Neural progenitor cell (in vitro differentiated cells): ENCODE results near the gene NRSN1. TPM values are rescaled to one million over a fixed set of nuclear protein-coding genes. Genes with fewer than 3 reads are reported as not detected.

Experiments
- DNase-seq: peaks from one replicate; pipeline ENCODE4 v3.0.0-alpha.2; 2016; ENCODE audit warnings: low spot score
- H2AFZ ChIP-seq: fragments of 200-600 bp; sonication (generic); replicated peaks from 2 replicates; pipeline ENCODE4 v1.6.1; 2016; ENCODE audit warnings: antibody characterized with exemption
- H3F3A ChIP-seq: fragments of 200-600 bp; sonication (generic); 2 replicates; pipeline ENCODE4 v1.6.1; 2016; ENCODE audit warnings: antibody characterized with exemption, low read depth
- H3K27ac ChIP-seq: fragments of 200-600 bp; sonication (generic); 2 replicates; pipeline ENCODE4 v1.5.1; 2016; ENCODE audit warnings: mild to moderate bottlenecking
- H3K27me3 ChIP-seq: fragments of 200-600 bp; sonication (generic); 2 replicates; pipeline ENCODE4 v1.6.1; 2016; ENCODE audit warnings: mild to moderate bottlenecking, moderate library complexity
- H3K36me3 ChIP-seq: fragments of 200-600 bp; sonication (generic); 2 replicates; pipeline ENCODE4 v1.5.1; 2016
- H3K4me1 ChIP-seq: fragments of 200-600 bp; sonication (generic); 2 replicates; pipeline ENCODE4 v1.6.1; 2016; ENCODE audit warnings: mixed run types
- H3K4me2 ChIP-seq: fragments of 200-600 bp; sonication (generic); 2 replicates; pipeline ENCODE4 v1.6.1; 2016
- H3K4me3 ChIP-seq: fragments of 200-600 bp; sonication (generic); 2 replicates; pipeline ENCODE4 v1.5.1; 2016
- H3K79me2 ChIP-seq: fragments of 200-600 bp; sonication (generic); 2 replicates; pipeline ENCODE4 v1.6.1; 2016; ENCODE audit warnings: low read depth
- H3K9ac ChIP-seq: fragments of 200-600 bp; sonication (generic); 2 replicates; pipeline ENCODE4 v1.6.1; 2016
- H3K9me3 ChIP-seq: fragments of 200-600 bp; sonication (generic); 2 replicates; pipeline ENCODE4 v1.5.1; 2016; ENCODE audit warnings: low read depth
- H4K20me1 ChIP-seq: fragments of 200-600 bp; sonication (generic); 2 replicates; pipeline ENCODE4 v1.6.1; 2016; ENCODE audit warnings: low read depth
- H3K27ac Mint-ChIP-seq: 3 replicates; pipeline ENCODE4 v1.8.0; 2021; ENCODE audit warnings: mixed read lengths
- H3K27me3 Mint-ChIP-seq: 2 replicates; pipeline ENCODE4 v1.8.0; 2022; ENCODE audit warnings: low read depth, mild to moderate bottlenecking, inconsistent platforms, moderate library complexity, mixed read lengths; ENCODE audit not compliant: insufficient read depth
- H3K36me3 Mint-ChIP-seq: 3 replicates; pipeline ENCODE4 v1.8.0; 2021; ENCODE audit warnings: mixed read lengths
- H3K4me1 Mint-ChIP-seq: 3 replicates; pipeline ENCODE4 v1.8.0; 2021; ENCODE audit warnings: mixed read lengths
- H3K4me3 Mint-ChIP-seq: 3 replicates; pipeline ENCODE4 v1.8.0; 2021; ENCODE audit warnings: mild to moderate bottlenecking, moderate library complexity, mixed read lengths
- H3K9me3 Mint-ChIP-seq: 3 replicates; pipeline ENCODE4 v1.8.0; 2020; ENCODE audit warnings: mixed read lengths
- EZH2 ChIP-seq: fragments of 200-600 bp; sonication (generic); IDR thresholded peaks from 2 replicates; pipeline ENCODE4 v1.6.1; 2017; ENCODE audit warnings: antibody characterized with exemption, mild to moderate bottlenecking, moderate library complexity
- EZH2phosphoT487 ChIP-seq: fragments of 200-600 bp; sonication (generic); IDR thresholded peaks from 2 replicates; pipeline ENCODE4 v1.6.1; 2017; ENCODE audit warnings: antibody characterized with exemption
- total RNA-seq: library from RNA; depleted of rRNA; stranded (reverse); fragments of >200 nt; gene quantifications from 2 replicates; pipeline ENCODE4 v1.2.3, GENCODE V29; 2015; ENCODE audit warnings: low replicate concordance
- TF ChIP-seq, protein P1 (sequence below): fragments of 200-600 bp; sonication (generic); IDR thresholded peaks from 2 replicates; pipeline ENCODE4 v1.5.1; 2017; ENCODE audit warnings: antibody characterized with exemption, mild to moderate bottlenecking

Gene NRSN1
- total RNA-seq, 1 donor from 2014 or later = 0.19 TPM

DNA sequence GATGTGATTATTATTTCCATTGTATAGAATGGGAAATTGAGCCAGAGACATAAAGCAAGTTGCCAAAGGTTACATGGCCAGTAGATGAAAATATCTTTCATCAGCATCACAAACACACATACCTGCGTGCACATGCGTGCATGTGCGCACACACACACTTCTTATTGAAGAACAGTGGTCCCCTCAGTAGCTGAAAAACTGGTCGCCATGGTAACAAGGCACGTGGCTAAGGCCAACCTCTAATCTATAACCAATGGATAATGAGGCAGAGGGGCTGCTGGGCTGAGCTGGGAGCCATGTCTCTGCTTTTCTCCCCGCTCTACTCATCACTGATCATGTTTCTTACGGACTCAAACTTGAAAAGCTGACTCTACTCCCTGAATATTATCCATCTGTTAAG, 60.3 kb downstream of the NRSN1 start:
- no peaks in the 10 kb centered on the region for H3K36me3 Mint-ChIP-seq
- Histone ChIP-seq H3K27me3 (no peaks in the 10 kb centered on the region), H4K20me1 (no peaks in the 10 kb centered on the region), H3K79me2 (no peaks in the 10 kb centered on the region), H2AFZ (no peak overlapping the region), H3K36me3 (no peaks in the 10 kb centered on the region), H3K27ac (no peak overlapping the region), H3K9ac (no peak overlapping the region), H3K4me3 (no peak overlapping the region), H3K9me3 (no peaks in the 10 kb centered on the region), H3K4me1 (no peaks in the 10 kb centered on the region), H3F3A (no peaks in the 10 kb centered on the region), H3K4me2 (no peak overlapping the region)
- H3K27ac Mint-ChIP-seq = no peak overlapping the region
- DNase-seq = no peak
- H3K27me3 Mint-ChIP-seq = no peaks in the 10 kb centered on the region
- TF ChIP-seq EZH2phosphoT487 (no peak), EZH2 (no peak)
- TF ChIP-seq, protein P1, sequence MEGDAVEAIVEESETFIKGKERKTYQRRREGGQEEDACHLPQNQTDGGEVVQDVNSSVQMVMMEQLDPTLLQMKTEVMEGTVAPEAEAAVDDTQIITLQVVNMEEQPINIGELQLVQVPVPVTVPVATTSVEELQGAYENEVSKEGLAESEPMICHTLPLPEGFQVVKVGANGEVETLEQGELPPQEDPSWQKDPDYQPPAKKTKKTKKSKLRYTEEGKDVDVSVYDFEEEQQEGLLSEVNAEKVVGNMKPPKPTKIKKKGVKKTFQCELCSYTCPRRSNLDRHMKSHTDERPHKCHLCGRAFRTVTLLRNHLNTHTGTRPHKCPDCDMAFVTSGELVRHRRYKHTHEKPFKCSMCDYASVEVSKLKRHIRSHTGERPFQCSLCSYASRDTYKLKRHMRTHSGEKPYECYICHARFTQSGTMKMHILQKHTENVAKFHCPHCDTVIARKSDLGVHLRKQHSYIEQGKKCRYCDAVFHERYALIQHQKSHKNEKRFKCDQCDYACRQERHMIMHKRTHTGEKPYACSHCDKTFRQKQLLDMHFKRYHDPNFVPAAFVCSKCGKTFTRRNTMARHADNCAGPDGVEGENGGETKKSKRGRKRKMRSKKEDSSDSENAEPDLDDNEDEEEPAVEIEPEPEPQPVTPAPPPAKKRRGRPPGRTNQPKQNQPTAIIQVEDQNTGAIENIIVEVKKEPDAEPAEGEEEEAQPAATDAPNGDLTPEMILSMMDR = no peak
- H3K9me3 Mint-ChIP-seq = peaks cover 4% of the 10 kb centered on the region
- no peaks in the 10 kb centered on the region for H3K4me1 Mint-ChIP-seq
- H3K4me3 Mint-ChIP-seq = no peak overlapping the region

GRCh38 chr6:24187965-24188577, 62.1 kb downstream of the NRSN1 start:
- no peak overlapping the region for H3K4me3 ChIP-seq
- no peak overlapping the region for H3K9ac ChIP-seq
- H3K27ac Mint-ChIP-seq = no peak overlapping the region
- H3K36me3 ChIP-seq = no peaks in the 10 kb centered on the region
- H3K36me3 Mint-ChIP-seq = no peaks in the 10 kb centered on the region
- no peak for DNase-seq
- no peak overlapping the region for H3K4me3 Mint-ChIP-seq
- no peak overlapping the region for H3K4me2 ChIP-seq
- TF ChIP-seq EZH2phosphoT487 = no peak
- no peak for TF ChIP-seq EZH2
- TF ChIP-seq, protein P1 = no peak
- no peaks in the 10 kb centered on the region for H3K27me3 ChIP-seq
- H2AFZ ChIP-seq = no peak overlapping the region
- no peaks in the 10 kb centered on the region for H3K9me3 ChIP-seq
- no peaks in the 10 kb centered on the region for H4K20me1 ChIP-seq
- no peaks in the 10 kb centered on the region for H3K4me1 Mint-ChIP-seq
- no peak overlapping the region for H3K27ac ChIP-seq
- no peaks in the 10 kb centered on the region for H3F3A ChIP-seq
- peaks cover 1% of the 10 kb centered on the region for H3K9me3 Mint-ChIP-seq
- no peaks in the 10 kb centered on the region for H3K4me1 ChIP-seq
- no peaks in the 10 kb centered on the region for H3K79me2 ChIP-seq
- H3K27me3 Mint-ChIP-seq = no peaks in the 10 kb centered on the region

DNA sequence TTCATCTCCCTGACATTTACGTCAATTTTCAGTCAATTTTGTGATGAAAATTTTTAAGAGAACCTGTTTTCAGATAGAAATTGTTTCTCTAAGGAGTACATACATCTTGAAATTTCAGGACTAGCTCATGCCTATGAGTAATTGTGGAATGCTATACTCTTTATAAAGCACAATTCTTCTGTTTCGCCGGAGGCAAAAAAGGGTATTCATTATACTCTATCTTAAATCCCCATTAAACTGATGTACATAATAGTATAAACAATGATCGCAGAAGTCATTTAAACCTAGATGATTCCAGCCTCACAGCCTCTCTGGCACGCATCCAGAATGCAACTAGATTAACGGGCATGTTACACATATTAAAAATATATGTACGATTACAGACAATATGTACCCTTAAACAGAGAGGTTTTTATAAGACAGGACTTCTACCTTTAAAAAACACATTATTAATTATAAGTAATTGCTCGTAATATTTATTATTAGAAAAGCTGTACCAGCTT, 62.6 kb downstream of the NRSN1 start:
- Mint-ChIP-seq H3K27me3 (no peaks in the 10 kb centered on the region), H3K4me1 (no peaks in the 10 kb centered on the region), H3K36me3 (no peaks in the 10 kb centered on the region), H3K9me3 (no peaks in the 10 kb centered on the region), H3K4me3 (no peak overlapping the region), H3K27ac (no peak overlapping the region)
- Histone ChIP-seq H3K9ac (no peak overlapping the region), H3K36me3 (no peaks in the 10 kb centered on the region), H3K9me3 (no peaks in the 10 kb centered on the region), H3K4me1 (no peaks in the 10 kb centered on the region), H2AFZ (no peak overlapping the region), H3K4me2 (no peak overlapping the region), H3K27me3 (no peaks in the 10 kb centered on the region), H3K27ac (no peak overlapping the region), H3K4me3 (no peak overlapping the region), H3F3A (no peaks in the 10 kb centered on the region), H4K20me1 (no peaks in the 10 kb centered on the region), H3K79me2 (no peaks in the 10 kb centered on the region)
- TF ChIP-seq EZH2phosphoT487 (no peak), EZH2 (no peak)
- TF ChIP-seq, protein P1 = no peak
- no peak for DNase-seq
